C4-2B (cell line): ENCODE data around the gene VPREB1.
A peak's percentile ranks its signal among the peaks of the same experiment; 100 is the strongest.

Experiments used
- H3K27ac ChIP-seq: fragments of 450-650 bp; 2 replicates; pipeline ENCODE4 v1.5.1; 2017
- CTCF ChIP-seq: fragments of 450-650 bp; conservative IDR thresholded peaks from 2 replicates; pipeline ENCODE4 v1.5.1; 2017; ENCODE audit warnings: mild to moderate bottlenecking
- ZFX ChIP-seq: fragments of 450-650 bp; IDR thresholded peaks from 2 replicates; pipeline ENCODE4 v1.6.1; 2017

Gene VPREB1

DNA sequence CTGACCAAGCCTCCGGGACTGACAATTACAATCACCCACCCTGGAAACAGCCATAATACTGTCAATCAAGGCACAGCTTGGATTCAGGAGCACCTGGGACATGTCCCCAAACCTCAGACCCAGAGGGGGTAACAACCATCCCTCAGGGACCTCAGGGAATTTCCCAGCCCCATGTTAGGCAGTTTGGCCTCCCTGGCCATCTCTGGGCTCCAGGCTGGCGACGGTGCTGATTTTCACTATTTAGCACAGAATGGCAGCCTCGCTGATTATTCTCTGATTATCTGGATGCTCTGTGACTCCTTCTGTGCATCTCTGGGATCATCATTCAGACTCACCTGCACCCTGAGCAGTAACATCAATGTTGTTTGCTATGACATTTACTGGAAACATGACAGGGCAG lies 45.8 kb upstream of the VPREB1 start:
- no peak overlapping the region for H3K27ac ChIP-seq
- no peak for TF ChIP-seq CTCF
- TF ChIP-seq ZFX, result no peak

DNA sequence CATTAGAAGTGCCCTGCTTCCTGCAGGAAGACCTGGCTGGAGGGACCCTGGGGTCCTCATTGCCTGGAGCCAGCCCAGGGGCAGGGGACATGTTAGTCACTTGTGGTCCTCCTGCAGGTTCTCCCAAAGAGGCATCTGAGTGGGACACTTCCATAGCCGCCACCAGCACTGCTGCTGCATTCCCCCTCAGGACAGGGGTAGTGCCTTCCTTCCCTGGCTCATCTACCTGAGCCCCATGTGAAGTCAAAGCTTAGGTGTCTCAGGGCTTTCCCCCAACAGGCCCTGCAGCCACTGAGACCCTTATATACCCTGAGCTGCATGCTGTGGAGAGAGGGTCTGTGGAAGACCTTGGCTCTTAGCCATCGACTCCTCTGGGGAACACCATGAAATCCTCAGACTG lies 45.0 kb upstream of the VPREB1 start:
- H3K27ac ChIP-seq, result no peak overlapping the region
- TF ChIP-seq ZFX (no peak), CTCF (no peak)

DNA sequence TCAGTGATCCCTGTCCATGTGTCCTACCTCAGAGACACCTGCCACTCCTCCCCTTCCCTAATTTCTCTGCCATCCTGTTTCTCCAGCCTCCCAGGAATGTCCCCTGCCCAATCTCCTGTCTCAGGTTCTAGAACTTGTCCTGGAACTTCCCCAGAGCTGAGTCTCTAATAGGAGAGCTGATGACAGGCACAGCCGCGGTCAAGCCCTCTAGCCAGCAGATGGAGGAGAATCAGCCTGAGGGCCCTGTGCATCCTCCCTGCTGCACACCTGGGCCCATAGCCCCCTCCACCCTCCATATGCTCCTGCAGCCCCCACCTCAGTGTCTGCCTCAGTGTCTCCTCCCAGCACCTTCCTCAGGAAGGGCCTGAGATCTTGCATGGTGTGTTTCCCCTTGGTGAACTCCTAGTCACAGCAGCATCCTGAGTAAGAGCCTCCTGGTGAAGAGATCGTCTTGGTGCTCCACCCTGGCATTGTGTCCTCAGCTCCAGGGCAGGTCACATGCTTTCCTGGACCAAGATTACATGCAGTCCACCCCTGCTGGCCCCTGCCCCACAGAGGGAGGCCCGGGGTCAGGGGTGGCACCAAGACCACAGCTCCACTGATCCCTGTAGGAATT lies 43.9 kb upstream of the VPREB1 start:
- no peak overlapping the region for H3K27ac ChIP-seq
- TF ChIP-seq CTCF, result no peak
- TF ChIP-seq ZFX, result no peak

DNA sequence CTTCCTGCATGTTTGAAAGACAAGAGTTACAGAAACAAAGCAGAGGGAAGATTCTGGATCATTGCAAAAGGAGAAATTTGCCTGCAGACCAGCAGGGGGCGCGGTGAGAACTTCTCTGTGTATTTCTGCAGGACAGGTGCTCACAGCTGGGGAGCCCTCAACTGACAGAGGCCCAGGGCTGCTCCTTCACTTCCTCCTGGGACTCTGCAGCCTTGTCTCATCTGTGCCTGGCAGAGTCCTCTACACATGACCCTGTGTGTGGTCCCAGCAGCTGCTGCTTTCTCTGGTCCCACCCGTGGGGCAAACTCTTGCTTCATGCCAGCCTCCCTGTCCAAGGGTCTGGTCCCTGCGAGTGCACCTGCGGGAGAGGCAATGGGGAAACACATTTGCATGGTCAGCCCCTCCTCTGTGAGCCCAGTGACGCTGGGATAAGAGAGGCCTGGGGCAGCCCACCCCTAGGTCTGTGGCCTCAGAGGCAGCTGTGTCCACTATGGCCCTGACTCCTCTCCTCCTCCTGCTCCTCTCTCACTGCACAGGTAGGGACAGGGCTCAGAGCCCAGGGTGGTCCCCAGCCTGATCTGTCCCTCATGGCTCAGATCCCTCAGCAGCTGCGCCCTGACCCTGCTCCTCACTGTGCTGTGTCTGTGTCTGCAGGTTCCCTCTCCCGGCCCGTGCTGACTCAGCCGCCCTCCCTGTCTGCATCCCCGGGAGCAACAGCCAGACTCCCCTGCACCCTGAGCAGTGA lies 43.2 kb upstream of the VPREB1 start:
- TF ChIP-seq ZFX (no peak), CTCF (peak; percentile 86)
- no peak overlapping the region for H3K27ac ChIP-seq

DNA sequence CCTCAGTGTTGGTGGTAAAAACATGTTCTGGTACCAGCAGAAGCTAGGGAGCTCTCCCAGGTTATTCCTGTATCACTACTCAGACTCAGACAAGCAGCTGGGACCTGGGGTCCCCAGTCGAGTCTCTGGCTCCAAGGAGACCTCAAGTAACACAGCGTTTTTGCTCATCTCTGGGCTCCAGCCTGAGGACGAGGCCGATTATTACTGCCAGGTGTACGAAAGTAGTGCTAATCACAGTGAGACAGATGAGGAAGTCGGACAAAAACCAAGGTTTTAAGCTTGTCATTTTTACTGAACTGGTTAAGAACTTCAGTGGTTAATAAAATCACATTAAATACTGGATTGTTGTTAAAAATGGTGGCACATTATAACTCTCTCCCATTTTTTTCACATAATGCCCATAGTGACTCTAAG lies 42.6 kb upstream of the VPREB1 start:
- no peak overlapping the region for H3K27ac ChIP-seq
- TF ChIP-seq CTCF, result no peak
- TF ChIP-seq ZFX, result no peak

DNA sequence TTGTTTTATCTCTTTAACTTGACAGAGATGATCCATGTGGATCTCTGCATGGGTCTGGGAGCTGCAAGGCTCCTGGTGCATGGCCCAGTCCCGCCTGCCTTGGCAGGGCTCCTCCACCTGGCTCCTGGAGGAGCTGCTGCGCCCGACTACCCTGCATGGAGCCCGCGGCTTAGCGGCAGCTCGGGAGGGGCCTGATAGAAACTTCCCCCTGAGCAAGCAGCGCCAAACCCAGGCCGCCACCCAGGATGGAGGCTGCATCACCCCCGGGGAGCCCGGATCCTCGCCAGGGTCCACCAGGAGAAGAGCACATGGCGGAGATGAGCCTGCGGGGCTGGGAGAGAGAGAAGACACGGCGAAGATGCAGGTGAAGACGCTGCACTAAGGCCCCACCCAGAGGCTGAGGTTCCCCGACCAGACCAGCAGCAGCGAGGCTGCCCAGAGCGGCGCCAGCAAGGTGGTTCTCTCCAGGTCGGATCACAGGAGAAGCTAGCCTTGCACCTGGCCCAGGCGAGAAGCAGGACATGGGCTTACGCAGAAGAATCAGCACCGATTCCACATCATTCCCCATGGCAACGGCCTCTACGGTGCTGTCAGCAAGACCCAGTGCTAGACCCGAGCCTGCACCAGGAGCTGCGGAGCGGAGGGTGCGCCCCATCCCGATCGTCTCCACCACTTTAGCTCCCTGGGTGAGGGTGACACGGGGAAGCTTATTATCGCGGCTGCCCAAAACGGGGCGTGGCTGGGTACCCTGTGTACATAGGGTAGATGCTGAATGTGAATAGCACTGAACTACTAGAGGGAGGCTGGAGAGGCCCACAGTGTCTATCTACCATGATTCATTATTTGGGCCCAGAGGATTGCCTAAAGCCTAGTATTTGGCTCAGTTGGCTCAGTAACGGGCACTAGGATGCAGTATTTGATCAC lies 41.3 kb upstream of the VPREB1 start:
- no peak overlapping the region for H3K27ac ChIP-seq
- TF ChIP-seq CTCF, result no peak
